ENCODE measurements around the gene FCHSD2. TPM values are rescaled to one million over a fixed set of nuclear protein-coding genes. Genes with fewer than 3 reads are reported as not detected.
"Not testable (repeated sequence)": the region's sequence is repeated elsewhere in the genome, so short reads cannot be mapped to it uniquely, and the experiment has no call there.

The FCHSD2 gene
- total RNA-seq, 1 experiment from 2014 or later, result 4.4 TPM

GRCh38 chr11:72998676-72999075 lies 143.4 kb downstream of the FCHSD2 start:
- in situ Hi-C loops (cut with HindIII; ENCODE audit: low pct_unique_long_range_greater_than_20kb, low sequenced_read_pairs), result no loop called here

GRCh38 chr11:72996959-72997358 lies 145.2 kb downstream of the FCHSD2 start:
- DNase-seq (ENCODE audit: low read depth), result no peak
- in situ Hi-C loops (cut with HindIII; ENCODE audit: low pct_unique_long_range_greater_than_20kb, low sequenced_read_pairs), result no loop called here

More at GRCh38 chr11:72998676-72999075, 143.4 kb downstream of the FCHSD2 start:
- DNase-seq (ENCODE audit: low read depth), result no peak

GRCh38 chr11:72989727-72990126 lies 152.4 kb downstream of the FCHSD2 start:
- no peak for DNase-seq (ENCODE audit: low read depth)
- in situ Hi-C loops (cut with HindIII; ENCODE audit: low pct_unique_long_range_greater_than_20kb, low sequenced_read_pairs), result no loop called here

DNA sequence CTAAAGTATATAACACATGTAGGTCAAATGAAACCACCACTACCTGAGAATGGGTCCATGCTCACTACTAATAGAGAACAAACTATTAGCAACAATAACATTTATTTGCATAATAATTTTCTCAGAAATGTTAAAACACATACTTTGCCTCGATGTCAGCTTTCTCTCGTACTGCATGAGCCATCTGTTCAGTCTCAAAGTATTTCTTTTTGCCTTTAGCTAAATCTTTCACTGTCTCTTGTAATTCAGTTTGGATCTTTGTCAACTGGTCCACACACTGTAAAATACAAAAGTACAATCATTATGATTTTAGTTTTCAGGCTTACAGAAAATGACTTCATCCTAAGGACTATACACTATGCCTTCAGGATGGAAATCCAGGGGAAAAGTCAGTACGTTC lies 153.3 kb downstream of the FCHSD2 start:
- in situ Hi-C loops (cut with HindIII; ENCODE audit: low pct_unique_long_range_greater_than_20kb, low sequenced_read_pairs), result no loop called here
- DNase-seq (ENCODE audit: low read depth), result no peak

DNA sequence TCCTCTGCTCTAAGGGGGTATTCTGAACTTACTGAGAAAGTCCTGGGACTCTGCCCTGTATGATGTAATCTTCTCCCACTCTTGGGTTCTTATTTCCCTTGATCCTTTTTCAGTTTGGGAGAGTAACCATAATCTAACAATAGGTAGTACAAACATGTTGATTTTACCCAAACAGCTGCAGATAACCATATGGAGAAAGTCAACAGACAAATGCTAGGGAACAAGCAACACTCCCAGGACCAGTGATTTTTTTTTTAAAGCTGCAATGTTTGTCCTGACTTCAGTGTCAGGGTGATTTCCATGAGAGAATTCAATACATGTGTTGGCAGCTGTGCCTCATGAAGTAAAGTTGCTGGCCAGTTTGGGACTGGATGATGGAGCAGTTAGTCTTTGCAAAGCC lies 156.5 kb downstream of the FCHSD2 start:
- DNase-seq (ENCODE audit: low read depth), result no peak
- in situ Hi-C loops (cut with HindIII; ENCODE audit: low pct_unique_long_range_greater_than_20kb, low sequenced_read_pairs), result no loop called here

DNA sequence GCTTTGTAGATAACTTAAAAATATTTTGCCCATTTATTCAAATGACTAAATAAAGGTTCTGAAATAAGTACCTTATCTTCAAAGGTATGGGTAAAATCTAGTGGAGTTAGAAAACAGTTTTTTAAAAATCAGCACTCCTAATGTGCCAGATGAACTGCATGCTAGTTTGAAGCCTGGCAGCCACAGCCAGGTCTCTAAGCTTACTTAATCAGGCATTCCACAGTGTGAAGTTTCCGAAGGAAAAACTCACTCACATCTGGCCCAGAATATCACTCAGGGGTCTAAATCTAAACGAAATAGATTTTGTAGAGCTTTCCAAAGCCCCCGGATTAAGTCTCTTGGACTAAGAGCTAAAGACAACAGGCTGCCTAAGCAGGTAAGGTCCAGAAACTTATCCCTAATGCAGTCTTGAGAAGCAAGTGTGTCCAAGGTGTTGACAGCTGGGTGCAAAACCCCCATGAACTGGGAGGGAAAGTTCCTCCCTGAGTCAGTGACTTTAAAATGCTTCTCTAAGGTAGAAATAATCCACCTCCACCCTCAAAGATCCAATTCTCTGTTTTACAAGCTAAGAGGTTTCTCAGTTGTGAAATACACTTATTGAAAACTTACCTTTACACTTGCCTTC lies 157.6 kb downstream of the FCHSD2 start:
- in situ Hi-C loops (cut with HindIII; ENCODE audit: low pct_unique_long_range_greater_than_20kb, low sequenced_read_pairs), result no loop called here
- DNase-seq (ENCODE audit: low read depth), result no peak

GRCh38 chr11:72983560-72983959 lies 158.6 kb downstream of the FCHSD2 start:
- in situ Hi-C loops (cut with HindIII; ENCODE audit: low pct_unique_long_range_greater_than_20kb, low sequenced_read_pairs), result no loop called here
- no peak for DNase-seq (ENCODE audit: low read depth)

DNA sequence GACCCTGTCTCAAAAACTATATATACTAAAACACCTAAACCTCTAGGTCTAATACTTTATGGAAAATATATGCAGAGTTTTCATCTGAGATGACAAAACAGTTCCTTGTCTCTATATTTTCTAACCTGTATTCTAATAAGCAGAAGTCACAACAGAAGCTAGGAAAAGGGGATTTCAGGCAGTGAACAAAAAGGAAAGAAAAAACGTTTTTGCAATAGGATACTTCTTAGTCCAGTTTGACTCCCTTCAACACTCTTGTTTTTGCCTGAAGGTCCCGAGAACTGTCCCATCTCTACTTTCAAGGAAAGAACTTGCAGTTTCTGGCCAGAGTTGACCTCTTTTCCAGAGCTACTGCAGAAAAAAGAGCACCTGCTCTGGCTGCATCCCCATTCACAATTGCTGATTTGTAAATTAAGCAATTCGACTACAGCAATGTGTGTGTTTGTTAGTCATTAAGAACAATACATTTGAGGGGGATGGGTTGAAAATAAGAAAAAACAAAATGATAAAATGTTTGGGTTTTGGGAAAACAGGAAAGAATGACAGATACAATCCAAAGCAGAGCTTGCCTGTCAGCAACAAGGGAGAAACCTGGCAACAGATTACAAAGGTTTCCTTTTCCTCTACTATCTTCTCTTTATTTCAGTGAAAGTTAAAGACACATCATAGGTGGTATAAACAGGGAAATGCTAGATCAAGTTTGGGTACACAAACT lies 160.0 kb downstream of the FCHSD2 start:
- in situ Hi-C loops (cut with HindIII; ENCODE audit: low pct_unique_long_range_greater_than_20kb, low sequenced_read_pairs), result no loop called here
- DNase-seq (ENCODE audit: low read depth), result no peak

GRCh38 chr11:72981080-72981479 lies 161.0 kb downstream of the FCHSD2 start:
- no peak for DNase-seq (ENCODE audit: low read depth)
- in situ Hi-C loops (cut with HindIII; ENCODE audit: low pct_unique_long_range_greater_than_20kb, low sequenced_read_pairs), result no loop called here

DNA sequence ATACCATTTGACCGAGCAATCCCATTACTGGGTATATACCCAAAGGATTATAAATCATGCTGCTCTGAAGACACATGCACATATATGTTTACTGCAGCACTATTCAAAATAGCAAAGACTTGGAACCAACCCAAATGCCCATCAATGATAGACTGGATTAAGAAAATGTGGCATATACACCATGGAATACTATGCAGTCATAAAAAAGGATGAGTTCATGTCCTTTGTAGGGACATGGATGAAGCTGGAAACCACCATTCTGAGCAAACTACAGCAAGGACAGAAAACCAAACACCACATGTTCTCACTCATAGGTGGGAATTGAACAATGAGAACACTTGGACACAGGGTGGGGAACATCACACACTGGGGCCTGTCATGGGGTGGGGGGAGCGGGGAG lies 164.3 kb downstream of the FCHSD2 start:
- DNase-seq (ENCODE audit: low read depth); in situ Hi-C loops (cut with HindIII; ENCODE audit: low pct_unique_long_range_greater_than_20kb, low sequenced_read_pairs): not testable (repeated sequence)

GRCh38 chr11:72976522-72976892 lies 165.6 kb downstream of the FCHSD2 start:
- DNase-seq (ENCODE audit: low read depth); in situ Hi-C loops (cut with HindIII; ENCODE audit: low pct_unique_long_range_greater_than_20kb, low sequenced_read_pairs): not testable (repeated sequence)

DNA sequence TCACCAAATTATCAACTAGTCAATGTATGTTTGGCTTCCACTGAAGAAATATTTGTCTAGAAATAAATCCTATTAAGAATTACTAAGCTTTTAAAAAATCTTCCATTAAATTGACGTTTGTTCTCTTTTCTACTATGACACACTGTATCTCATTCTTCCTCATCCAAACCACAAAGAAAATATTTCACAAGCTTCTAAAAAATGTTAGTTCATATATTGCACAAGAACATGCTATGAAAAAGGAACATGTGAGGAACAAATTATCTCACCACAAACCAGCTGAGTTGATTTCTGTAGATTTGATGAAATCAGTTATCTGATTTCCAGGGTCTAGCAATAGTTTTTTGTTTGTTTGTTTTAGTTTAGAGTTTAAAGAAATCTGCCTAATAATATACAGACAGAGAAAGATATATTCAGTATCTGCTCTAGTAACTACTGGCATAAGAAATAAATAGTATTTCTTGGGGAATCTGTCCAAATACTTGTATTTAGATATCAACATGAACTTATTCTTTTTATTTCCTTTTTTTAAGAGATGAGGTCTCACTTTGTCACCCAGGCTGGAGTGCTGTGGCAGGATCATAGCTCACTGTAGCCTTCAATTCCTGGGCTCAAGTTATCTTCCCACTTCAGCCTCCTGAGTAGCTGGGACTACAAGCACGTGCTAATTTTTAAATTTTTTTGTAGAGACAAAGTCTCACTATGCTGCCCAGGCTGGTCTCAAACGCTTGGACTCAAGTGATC lies 166.2 kb downstream of the FCHSD2 start:
- no peak for DNase-seq (ENCODE audit: low read depth)
- in situ Hi-C loops (cut with HindIII; ENCODE audit: low pct_unique_long_range_greater_than_20kb, low sequenced_read_pairs), result no loop called here

GRCh38 chr11:72974487-72975205 lies 167.5 kb downstream of the FCHSD2 start:
- DNase-seq (ENCODE audit: low read depth), result no peak
- in situ Hi-C loops (cut with HindIII; ENCODE audit: low pct_unique_long_range_greater_than_20kb, low sequenced_read_pairs), result no loop called here

GRCh38 chr11:72972496-72973128 lies 169.5 kb downstream of the FCHSD2 start:
- in situ Hi-C loops (cut with HindIII; ENCODE audit: low pct_unique_long_range_greater_than_20kb, low sequenced_read_pairs), result no loop called here
- DNase-seq (ENCODE audit: low read depth), result no peak

GRCh38 chr11:72971192-72971967 lies 170.7 kb downstream of the FCHSD2 start:
- no peak for DNase-seq (ENCODE audit: low read depth)
- in situ Hi-C loops (cut with HindIII; ENCODE audit: low pct_unique_long_range_greater_than_20kb, low sequenced_read_pairs), result no loop called here

DNA sequence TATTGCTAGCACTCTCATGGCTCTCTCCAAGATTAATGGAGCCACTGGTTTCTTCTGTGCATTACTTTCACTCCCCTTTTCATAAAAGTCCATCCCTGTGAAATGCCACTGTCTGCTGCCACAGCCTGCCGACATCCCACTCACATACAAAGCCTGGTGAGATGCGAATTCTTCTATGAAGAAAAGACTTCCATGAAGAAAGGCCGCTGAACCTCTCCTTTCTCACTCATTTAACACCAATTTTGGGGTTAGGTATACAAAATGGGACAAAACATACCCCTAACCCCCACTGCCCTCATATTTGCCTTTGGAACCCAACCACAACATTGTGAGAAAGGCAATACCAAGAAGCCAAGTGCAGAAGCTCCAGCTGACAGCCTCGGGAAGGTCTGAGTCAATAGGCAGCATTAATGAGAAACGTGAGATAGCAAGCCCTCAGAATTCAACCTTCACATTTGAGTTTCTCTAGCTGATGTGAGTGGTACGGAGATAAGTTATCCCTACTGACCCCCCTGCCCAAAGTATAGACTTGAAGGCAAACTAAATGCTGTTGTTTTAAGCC lies 171.5 kb downstream of the FCHSD2 start:
- DNase-seq (ENCODE audit: low read depth), result no peak
- in situ Hi-C loops (cut with HindIII; ENCODE audit: low pct_unique_long_range_greater_than_20kb, low sequenced_read_pairs), result no loop called here

DNA sequence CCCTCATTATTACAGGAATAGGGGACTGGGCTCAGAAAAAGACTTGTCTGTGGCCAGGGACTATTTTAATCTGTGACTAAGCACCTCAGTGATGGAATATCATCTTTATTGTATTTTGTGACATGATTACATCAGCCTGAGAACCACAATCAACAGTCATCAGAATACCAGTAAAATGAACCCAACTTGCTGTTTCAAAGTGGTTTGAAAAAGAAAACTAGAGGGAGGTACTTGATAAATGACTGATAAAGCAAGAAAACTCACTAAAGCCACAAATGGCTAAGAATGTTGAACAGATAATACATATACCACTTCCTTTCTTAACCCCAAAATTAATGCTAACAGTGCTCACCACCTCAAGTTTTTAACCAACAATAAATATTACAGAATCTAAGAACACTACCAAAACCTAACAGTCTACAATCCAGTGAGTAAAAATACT lies 172.2 kb downstream of the FCHSD2 start:
- in situ Hi-C loops (cut with HindIII; ENCODE audit: low pct_unique_long_range_greater_than_20kb, low sequenced_read_pairs), result no loop called here
- DNase-seq (ENCODE audit: low read depth), result no peak
